Pulmonary artery endothelial cell (primary cell): ENCODE measurements around the gene ZNF385C. TPM values are rescaled to one million over a fixed set of nuclear protein-coding genes. Genes with fewer than 3 reads are reported as not detected.

Experiments used
- DNase-seq: peaks from one replicate; pipeline ENCODE4 v3.0.0-alpha.2; 2011; ENCODE audit warnings: low read depth, low spot score
- total RNA-seq: library from RNA; depleted of rRNA; stranded (reverse); fragments of >200 nt; gene quantifications from 2 replicates; pipeline ENCODE4 v1.2.3, GENCODE V29; 2014

ZNF385C gene
- total RNA-seq, 1 donor from 2014 or later = not detected

DNA sequence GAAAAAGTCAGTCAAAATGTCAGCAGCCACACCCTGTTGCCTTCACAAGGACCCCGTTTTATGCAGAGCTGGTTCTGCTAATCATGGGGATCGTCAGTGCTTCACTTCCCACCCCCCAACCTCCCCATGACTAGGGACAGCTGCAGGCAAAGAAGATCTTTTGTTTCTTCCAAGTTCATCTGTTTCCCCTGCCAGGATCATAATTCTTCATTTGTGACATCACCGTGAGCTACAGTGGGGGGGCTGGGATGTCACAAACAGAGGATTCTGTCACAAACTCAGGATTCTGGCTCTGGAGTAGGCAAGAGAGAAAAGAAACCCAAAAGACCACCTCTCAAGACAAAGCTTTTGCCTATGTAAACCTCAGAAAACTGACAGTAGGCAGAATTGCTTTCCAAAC lies 105.7 kb downstream of the ZNF385C start:
- DNase-seq = no peak

DNA sequence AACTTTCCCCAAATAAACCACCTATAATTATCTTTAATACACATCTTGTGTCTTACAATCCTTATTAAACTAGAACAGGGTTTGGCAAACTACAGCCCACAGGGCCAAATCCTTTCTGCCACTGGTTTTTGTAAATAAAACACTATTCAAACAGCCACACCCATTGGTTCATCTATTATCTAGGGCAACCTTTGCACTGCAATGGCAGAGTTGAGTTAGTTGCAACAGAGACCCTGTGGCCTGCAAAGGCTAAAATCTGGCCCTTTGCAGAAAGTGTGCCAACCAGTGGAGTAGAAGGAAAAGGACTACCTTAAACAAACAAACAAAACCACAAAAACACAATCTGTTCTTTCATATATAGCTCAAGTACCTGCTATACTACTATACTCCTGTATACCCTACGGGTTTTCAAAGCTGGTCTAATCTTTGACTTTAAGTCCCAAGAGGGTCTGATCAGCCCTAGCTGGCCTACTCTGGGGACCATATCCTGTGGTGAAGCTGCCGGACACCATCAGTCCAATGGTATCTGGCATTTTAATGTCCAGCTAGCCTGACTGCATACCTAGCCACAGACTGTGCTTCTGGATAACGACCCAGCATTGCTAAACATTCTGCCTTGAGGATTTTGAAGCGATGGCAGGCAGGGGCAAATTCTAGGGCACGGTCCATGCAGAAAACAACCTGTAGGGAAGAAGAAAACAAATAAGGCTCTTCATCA lies 108.4 kb downstream of the ZNF385C start:
- DNase-seq = no peak

DNA sequence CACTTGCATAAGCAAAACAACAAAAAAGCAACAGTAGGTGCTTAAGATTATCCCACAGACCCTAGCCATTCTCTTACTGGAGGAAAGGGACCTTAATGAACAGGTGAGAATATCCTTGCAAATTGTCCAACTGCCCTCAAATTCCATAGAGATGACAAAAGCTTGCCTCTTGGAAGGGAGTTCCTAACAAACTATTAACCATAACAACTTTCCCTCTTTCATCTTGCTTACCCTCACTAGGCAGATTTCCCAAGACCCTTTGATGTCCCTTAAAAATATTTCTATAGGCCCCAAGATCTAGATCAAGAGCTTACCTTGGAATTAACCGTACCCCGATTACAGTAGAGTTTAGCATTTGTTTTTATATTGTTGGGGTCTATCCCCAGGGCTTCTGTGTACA lies 109.9 kb downstream of the ZNF385C start:
- no peak for DNase-seq

DNA sequence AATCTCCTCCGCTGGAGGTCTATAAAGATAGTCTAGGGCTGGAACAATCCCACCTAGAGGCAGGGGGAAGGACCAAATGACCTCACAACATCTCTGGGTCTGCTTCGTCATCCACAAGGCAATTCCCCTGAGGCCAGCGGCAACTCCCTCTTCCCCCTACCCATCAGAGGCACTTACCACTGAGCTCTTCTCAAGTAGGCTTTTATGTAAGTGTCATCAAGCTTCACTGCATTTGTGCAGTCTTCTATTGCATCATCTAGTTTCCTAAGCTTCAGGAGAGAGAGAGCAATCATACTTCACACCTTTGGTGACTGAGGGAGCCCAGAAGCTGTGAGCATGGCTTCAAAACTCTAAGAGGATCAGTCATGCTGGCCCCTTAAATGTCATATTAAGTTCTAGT lies 110.6 kb downstream of the ZNF385C start:
- DNase-seq = no peak

DNA sequence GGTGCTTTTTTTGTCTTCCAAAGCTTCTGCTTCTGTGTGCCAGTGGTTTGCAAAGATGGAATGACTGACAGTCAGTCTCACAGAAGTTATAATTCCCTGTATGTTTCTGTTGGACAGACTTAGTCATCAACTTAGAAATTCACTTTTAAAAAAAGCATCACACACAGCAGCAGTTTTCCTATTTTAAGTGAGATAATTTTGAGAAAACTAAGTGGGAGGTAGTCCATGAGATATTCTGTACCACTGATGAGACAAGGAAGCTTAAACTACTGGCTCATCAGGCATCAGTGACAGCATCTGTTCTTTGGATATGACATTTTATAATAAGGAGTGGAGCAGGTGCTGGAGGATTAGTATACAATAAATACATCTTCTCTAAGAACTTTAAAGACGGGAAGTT lies 111.6 kb downstream of the ZNF385C start:
- no peak for DNase-seq

DNA sequence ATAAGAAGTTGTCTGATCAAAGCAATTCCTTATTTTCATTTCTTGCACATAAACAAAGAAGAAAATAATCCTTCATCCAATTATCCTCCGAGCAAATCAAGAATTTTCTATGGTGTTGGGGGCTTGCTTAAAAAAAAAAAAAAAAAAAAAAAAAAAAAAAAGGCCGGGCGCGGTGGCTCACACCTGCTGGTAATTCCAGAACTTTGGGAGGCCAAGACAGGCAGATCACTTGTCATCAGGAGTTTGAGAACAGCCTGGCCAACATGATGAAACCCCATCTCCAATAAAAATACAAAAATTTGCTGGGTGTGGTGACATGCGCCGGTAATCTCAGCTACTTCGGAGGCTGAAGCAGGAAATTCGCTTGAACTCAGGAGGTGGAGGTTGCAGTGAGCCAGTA lies 112.4 kb downstream of the ZNF385C start:
- DNase-seq = no peak

DNA sequence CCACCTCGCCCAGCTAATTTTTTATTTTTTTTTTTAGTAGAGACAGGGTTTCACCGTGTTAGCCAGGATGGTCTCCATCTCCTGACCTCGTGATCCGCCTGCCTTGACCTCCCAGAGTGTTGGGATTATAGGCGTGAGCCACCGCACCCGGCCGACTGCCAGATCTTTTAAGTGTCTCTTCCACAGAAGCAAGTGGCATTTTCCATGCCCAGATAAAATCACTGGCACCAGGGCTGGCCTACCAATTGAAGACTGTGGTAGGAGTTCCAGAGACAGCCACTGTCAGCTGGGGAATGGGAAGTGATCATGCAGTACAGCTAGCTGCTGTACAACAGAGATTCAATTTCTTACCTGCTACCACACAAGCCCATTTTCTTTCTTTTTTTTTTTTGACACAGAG lies 113.8 kb downstream of the ZNF385C start:
- no peak for DNase-seq

DNA sequence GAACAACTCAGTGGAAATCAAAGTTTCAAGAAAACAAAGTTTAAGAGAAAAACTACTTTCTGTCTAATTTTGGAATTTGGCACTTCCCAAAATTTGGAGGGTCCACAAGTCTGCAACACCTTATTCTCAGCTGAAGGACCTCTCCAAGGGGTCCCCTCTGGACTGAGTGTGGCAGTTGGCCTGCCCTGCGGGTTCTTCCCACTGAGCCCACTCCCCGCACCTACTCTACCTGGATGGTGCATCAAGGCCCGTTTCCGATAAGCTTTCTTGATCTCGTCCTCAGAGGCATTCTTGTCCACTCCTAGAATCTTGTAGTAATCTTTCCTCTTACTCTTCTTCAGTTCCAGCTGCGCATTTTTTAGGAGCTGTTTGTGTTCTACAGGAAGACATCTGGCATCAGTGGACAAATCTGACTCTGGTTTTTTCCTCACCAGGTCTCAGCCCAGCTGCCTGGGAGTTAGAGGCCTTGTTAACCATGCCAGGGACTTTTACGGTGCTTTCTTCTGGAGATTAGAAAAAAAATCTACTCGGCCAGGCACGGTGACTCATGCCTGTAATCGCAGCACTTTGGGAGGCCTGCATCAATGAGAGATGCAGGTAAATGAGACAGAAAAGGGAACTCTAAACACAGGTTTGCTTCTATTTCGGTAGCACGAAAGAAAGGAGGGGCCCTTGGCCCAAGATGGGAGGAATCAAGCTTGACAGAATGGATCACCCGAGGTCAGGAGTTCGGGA lies 116.1 kb downstream of the ZNF385C start:
- DNase-seq = no peak

DNA sequence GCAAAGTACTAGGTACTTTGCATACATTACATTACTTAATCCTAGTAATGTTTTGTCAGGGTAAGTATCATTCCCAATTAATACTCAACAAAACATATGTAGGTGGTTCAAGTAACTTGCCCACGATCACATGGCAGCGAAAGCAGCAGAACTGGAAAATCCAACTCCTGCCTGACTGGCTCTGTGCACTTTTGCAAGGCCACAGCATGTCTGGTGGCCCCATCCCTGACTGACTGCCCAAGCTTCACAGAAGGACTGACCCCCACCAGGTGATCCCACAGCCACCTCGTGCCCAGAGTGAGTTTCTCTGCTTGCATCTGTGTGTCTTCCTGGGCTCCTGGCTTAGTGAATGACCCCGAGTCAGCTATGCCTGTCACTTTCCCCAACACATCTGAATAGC lies 120.3 kb downstream of the ZNF385C start:
- no peak for DNase-seq

DNA sequence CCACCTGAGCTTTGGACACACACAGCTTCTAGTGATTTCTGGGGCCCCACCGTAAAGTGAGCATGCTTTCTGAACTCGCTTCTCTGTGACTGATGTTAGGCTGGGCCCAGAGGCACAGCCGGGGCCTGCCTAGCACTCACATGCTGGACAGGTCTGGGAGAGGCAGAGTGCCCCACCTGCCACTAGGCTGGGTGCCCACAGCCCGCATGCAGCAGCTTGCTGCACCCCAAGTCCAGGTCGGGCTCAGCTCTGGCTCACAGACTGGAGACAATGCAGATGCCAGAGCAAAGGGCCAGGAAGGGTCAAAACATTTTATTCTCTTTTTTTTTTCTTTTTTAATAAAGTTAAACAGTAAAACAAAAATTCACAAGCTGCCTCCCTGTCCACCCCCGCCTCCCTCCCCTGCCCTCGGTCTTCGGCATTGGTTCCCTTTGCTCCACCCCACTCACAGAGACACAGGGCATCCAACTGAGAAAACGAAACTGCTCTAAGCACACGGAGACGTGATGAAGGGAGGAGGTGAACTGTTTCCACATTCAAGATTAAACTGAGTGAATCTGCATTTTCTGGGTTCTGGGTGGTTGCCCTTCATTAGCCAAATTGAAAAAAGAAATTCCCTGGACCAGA lies 122.0 kb downstream of the ZNF385C start:
- no peak for DNase-seq

Other genes with a start within 250 kb of the ZNF385C start
- 24.7 and 35.4 TPM in 2 replicates for gene KLHL11, start 233.1 kb downstream of the ZNF385C start, total RNA-seq
- gene ACLY, start 179.5 kb downstream of the ZNF385C start, total RNA-seq = 340 and 356 TPM in 2 replicates
- 0.07 and 0.13 TPM in 2 replicates for gene ODAD4, start 167.9 kb downstream of the ZNF385C start, total RNA-seq
- gene CNP, start 131.7 kb downstream of the ZNF385C start, total RNA-seq = 66.5 and 75.4 TPM in 2 replicates
- gene DNAJC7, start 81.0 kb downstream of the ZNF385C start, total RNA-seq = 74.8 and 90.8 TPM in 2 replicates
- gene NKIRAS2, start 78.4 kb downstream of the ZNF385C start, total RNA-seq = 41.6 and 52.4 TPM in 2 replicates
- 0.11 and 0.26 TPM in 2 replicates for gene C17orf113, start 47.9 kb downstream of the ZNF385C start, total RNA-seq
- 9.6 TPM in 2 replicates for gene DHX58, start 14.2 kb upstream of the ZNF385C start, total RNA-seq
- 7.1 and 13.2 TPM in 2 replicates for gene KAT2A, start 22.9 kb upstream of the ZNF385C start, total RNA-seq
- gene HSPB9, start 24.3 kb upstream of the ZNF385C start, total RNA-seq = not detected in 2 replicates
- gene RAB5C, start 56.5 kb upstream of the ZNF385C start, total RNA-seq = 105 and 116 TPM in 2 replicates
- 0.04 TPM in 1 of 2 replicates, not detected in the other for gene KCNH4, start 82.7 kb upstream of the ZNF385C start, total RNA-seq
- gene HCRT, start 87.0 kb upstream of the ZNF385C start, total RNA-seq = not detected in 2 replicates
- 14.3 and 16.2 TPM in 2 replicates for gene GHDC, start 96.0 kb upstream of the ZNF385C start, total RNA-seq
- 48.5 and 54.3 TPM in 2 replicates for gene STAT5B, start 177.9 kb upstream of the ZNF385C start, total RNA-seq
- 33.9 and 36.1 TPM in 2 replicates for gene STAT5A, start 190.0 kb upstream of the ZNF385C start, total RNA-seq